PC-9 (cell line): Measurements from ENCODE around the gene PYROXD2. TPM values are rescaled to one million over a fixed set of nuclear protein-coding genes. Genes with fewer than 3 reads are reported as not detected.

Source experiments
- Bru-seq: library from RNA; stranded (reverse); fragments of 400-500 nt; gene quantifications from one replicate; lab custom pipeline; 2021; lab: Mats Ljungman, UMichigan
- BruChase-seq, 2 experiments: library from RNA; stranded (reverse); fragments of 400-500 nt; gene quantifications; one replicate each; lab custom pipeline; 2021; lab: Mats Ljungman, UMichigan
- BruUV-seq: library from RNA; stranded (reverse); fragments of 400-500 nt; replicated peaks from 2 replicates; lab custom pipeline; 2021; lab: Mats Ljungman, UMichigan
- CTCF ChIA-PET: fragments of 300-600 bp; sonication (Branson Sonifier 250); formaldehyde crosslinking; loops from one replicate; lab custom pipeline; 2022; ENCODE audit warnings: antibody characterized with exemption; lab: Charles Lee
- POLR2A ChIA-PET: fragments of 300-600 bp; sonication (Branson Sonifier 250); formaldehyde crosslinking; loops from one replicate; lab custom pipeline; 2022; ENCODE audit warnings: antibody characterized with exemption; ENCODE audit not compliant: unreplicated experiment; lab: Charles Lee
- DNase-seq, 2 experiments: peaks; one replicate each; pipeline versions ENCODE4 v3.0.0 to v3.0.0-alpha.2; 2015 to 2022; ENCODE audit warnings: mixed read lengths in 1 of 2
- H2AFZ ChIP-seq: fragments of 200-600 bp; sonication (generic); 2 replicates; pipeline ENCODE4 v1.8.1; 2017; ENCODE audit warnings: antibody characterized with exemption
- H3F3A ChIP-seq: fragments of 200-600 bp; sonication (generic); 2 replicates; pipeline ENCODE4 v1.8.1; 2017; ENCODE audit warnings: antibody characterized with exemption, mild to moderate bottlenecking, low read depth; ENCODE audit not compliant: insufficient read depth
- H3K27ac ChIP-seq: fragments of 200-600 bp; sonication (generic); 2 replicates; pipeline ENCODE4 v1.6.1; 2016; ENCODE audit warnings: mixed run types
- H3K27me3 ChIP-seq: fragments of 200-600 bp; sonication (generic); 2 replicates; pipeline ENCODE4 v1.6.1; 2016; ENCODE audit warnings: low read depth, mixed run types; ENCODE audit not compliant: insufficient read depth
- H3K36me3 ChIP-seq: fragments of 200-600 bp; sonication (generic); 2 replicates; pipeline ENCODE4 v1.6.1; 2016; ENCODE audit warnings: low read depth, mixed run types
- H3K4me1 ChIP-seq: fragments of 200-600 bp; sonication (generic); replicated peaks from 2 replicates; pipeline ENCODE4 v1.6.1; 2016; ENCODE audit warnings: mixed run types; ENCODE audit not compliant: insufficient read depth
- H3K4me2 ChIP-seq: fragments of 200-600 bp; sonication (generic); 2 replicates; pipeline ENCODE4 v1.6.1; 2017; ENCODE audit warnings: mixed run types
- H3K4me3 ChIP-seq: fragments of 200-600 bp; sonication (generic); 2 replicates; pipeline ENCODE4 v1.6.1; 2016; ENCODE audit warnings: mixed run types
- H3K79me2 ChIP-seq: fragments of 200-600 bp; sonication (generic); 2 replicates; pipeline ENCODE4 v1.6.1; 2017; ENCODE audit warnings: low read depth, mixed run types
- H3K9me2 ChIP-seq: fragments of 200-600 bp; sonication (generic); 2 replicates; pipeline ENCODE4 v1.8.1; 2017; ENCODE audit warnings: mild to moderate bottlenecking; ENCODE audit not compliant: insufficient read depth
- H3K9me3 ChIP-seq: fragments of 200-600 bp; sonication (generic); 2 replicates; pipeline ENCODE4 v1.8.1; 2016; ENCODE audit warnings: low read depth; ENCODE audit not compliant: insufficient read depth
- H4K20me1 ChIP-seq: fragments of 200-600 bp; sonication (generic); 2 replicates; pipeline ENCODE4 v1.8.1; 2017; ENCODE audit not compliant: insufficient read depth
- EZH2 ChIP-seq: fragments of 200-600 bp; sonication (generic); IDR thresholded peaks from 2 replicates; pipeline ENCODE4 v1.8.0; 2017; ENCODE audit warnings: antibody characterized with exemption, low read depth
- intact Hi-C: fragments of 100-400 bp; cut with micrococcal nuclease; formaldehyde crosslinking; loops from one replicate; pipeline ENCODE4 v1.10.0; 2022; ENCODE audit not compliant: unreplicated experiment
- long read RNA-seq: library from polyadenylated mRNA; stranded (forward); transcript quantifications from one replicate; pipeline ENCODE4 v2.0.0, GENCODE V29; 2022
- total RNA-seq: library from RNA; stranded (reverse); gene quantifications from 2 replicates; pipeline ENCODE4 v1.2.3, GENCODE V29; 2021
- TF ChIP-seq, protein P1 (sequence below): fragments of 200-600 bp; sonication (generic); conservative IDR thresholded peaks from 2 replicates; pipeline ENCODE4 v1.6.1; 2017; ENCODE audit warnings: mixed run types, antibody characterized with exemption, mild to moderate bottlenecking, moderate library complexity

The PYROXD2 gene
- 28.0 and 28.2 TPM in 2 replicates for total RNA-seq
- Bru-seq, nascent RNA, result percentile 55 among the genes with signal in this experiment
- percentile 63 among the genes with signal in this experiment for BruChase-seq, experiment 1, labeled RNA remaining after a 2-hour chase
- percentile 54 among the genes with signal in this experiment for BruChase-seq, experiment 2, labeled RNA remaining after a 6-hour chase
- long read RNA-seq, transcript PYROXD2-201 (16 exons, 2,028 nt), result major isoform, 16 of 43 reads
- long read RNA-seq, partial matches to known transcripts, result 5 of 43 reads
- long read RNA-seq, other reads (novel, unspliced or antisense), result 22 of 43 reads

DNA sequence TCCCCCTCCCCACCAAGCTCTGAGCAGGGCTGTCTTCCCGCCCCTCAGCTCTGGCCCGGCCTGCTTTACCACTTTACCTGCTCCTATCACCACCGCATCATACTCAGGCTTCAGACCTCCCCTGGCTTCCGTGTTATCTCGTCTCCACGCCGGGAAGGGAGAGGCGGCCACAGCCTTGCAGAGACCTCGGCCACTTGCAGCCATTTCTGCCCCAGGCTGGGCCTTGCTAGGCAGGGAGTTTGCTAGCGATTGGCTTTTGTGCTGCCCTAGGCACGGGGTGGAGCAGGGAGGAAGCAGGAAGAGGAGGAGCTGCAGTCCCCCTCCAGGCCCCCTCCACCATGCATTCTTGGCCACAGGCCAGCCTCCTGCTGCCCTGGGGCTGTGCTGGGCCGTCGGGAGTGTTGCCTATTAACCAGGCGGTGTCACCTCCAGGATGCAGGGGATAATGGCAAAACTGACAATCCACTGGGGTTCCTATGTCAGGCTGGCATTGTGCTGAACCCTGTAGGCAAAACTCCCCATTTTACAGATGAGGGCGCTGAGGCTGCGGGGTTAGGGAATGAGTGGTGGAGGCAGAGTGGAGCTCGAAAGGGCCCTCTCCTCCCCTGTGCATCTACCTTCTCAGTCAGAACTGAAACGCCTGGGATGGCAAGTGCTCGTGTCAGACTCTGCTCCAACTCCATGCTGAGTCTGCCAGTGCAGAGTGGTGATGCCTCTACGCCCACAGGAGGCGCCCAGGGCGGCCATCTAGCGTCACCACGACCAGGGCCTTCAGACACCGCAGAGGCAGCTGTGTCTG is at the start of gene PYROXD2:
TSS of gene PYROXD2 (minus strand) at position 251 of the 799 bp plus-strand sequence. CDS start at position 204, 47 bp downstream.
- peaks cover 10% of the 10 kb centered on the region for H3K79me2 ChIP-seq
- no peaks in the 10 kb centered on the region for H3K9me3 ChIP-seq
- H3F3A ChIP-seq, result no peaks in the 10 kb centered on the region
- CTCF ChIA-PET, result no interaction called here
- H4K20me1 ChIP-seq, result no peaks in the 10 kb centered on the region
- BruUV-seq, result no TSS peak
- H3K4me2 ChIP-seq, result peak within 1 kb of the TSS; percentile 88
- peaks cover 9% of the 10 kb centered on the region for H3K4me1 ChIP-seq
- H3K4me3 ChIP-seq, result peak within 1 kb of the TSS; percentile 78
- no peaks in the 10 kb centered on the region for H3K36me3 ChIP-seq
- peak within 1 kb of the TSS; percentile 37; the same call in 1 of the 2 replicates for H3K27ac ChIP-seq
- POLR2A ChIA-PET, result no interaction called here
- no peak for TF ChIP-seq EZH2
- TF ChIP-seq, protein P1, sequence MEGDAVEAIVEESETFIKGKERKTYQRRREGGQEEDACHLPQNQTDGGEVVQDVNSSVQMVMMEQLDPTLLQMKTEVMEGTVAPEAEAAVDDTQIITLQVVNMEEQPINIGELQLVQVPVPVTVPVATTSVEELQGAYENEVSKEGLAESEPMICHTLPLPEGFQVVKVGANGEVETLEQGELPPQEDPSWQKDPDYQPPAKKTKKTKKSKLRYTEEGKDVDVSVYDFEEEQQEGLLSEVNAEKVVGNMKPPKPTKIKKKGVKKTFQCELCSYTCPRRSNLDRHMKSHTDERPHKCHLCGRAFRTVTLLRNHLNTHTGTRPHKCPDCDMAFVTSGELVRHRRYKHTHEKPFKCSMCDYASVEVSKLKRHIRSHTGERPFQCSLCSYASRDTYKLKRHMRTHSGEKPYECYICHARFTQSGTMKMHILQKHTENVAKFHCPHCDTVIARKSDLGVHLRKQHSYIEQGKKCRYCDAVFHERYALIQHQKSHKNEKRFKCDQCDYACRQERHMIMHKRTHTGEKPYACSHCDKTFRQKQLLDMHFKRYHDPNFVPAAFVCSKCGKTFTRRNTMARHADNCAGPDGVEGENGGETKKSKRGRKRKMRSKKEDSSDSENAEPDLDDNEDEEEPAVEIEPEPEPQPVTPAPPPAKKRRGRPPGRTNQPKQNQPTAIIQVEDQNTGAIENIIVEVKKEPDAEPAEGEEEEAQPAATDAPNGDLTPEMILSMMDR, result no peak
- DNase-seq, result peak; percentile 81 to 86
- H3K9me2 ChIP-seq, result no peaks in the 10 kb centered on the region
- H3K27me3 ChIP-seq, result no peaks in the 10 kb centered on the region
- 0 out of 2 replicates have a peak within 1 kb of the TSS, but pooled peaks have one; percentile 58 for H2AFZ ChIP-seq
- intact Hi-C loops, result loop anchor here (1.0 to 5.0 kb wide), 2 partner anchors 52 to 103 kb away; no protein-coding TSS in a partner anchor

- H3K27me3 ChIP-seq, result no peaks in the 10 kb centered on the region
- peaks cover 12% of the 10 kb centered on the region for H3K4me1 ChIP-seq
- H3K27ac ChIP-seq, result no peak overlapping the region
- no TSS peak for BruUV-seq
- no peaks in the 10 kb centered on the region for H3K79me2 ChIP-seq
- intact Hi-C loops, result loop anchor here (10.0 kb wide), 1 partner anchor 549 kb away; no protein-coding TSS in a partner anchor
- no peaks in the 10 kb centered on the region for H3K9me3 ChIP-seq
- TF ChIP-seq, protein P1, result no peak
- no peak for TF ChIP-seq EZH2
- H3K4me3 ChIP-seq, result no peak overlapping the region
- ChIA-PET CTCF (no interaction called here), POLR2A (no interaction called here)
- H3K9me2 ChIP-seq, result no peaks in the 10 kb centered on the region
- DNase-seq, result no peak
- no peaks in the 10 kb centered on the region for H4K20me1 ChIP-seq
- no peaks in the 10 kb centered on the region for H3K36me3 ChIP-seq
- no peak overlapping the region for H2AFZ ChIP-seq
- no peaks in the 10 kb centered on the region for H3F3A ChIP-seq
- no peak overlapping the region for H3K4me2 ChIP-seq
Measured at GRCh38 chr10:98463976-98464754, 49.2 kb upstream of the PYROXD2 start.

DNA sequence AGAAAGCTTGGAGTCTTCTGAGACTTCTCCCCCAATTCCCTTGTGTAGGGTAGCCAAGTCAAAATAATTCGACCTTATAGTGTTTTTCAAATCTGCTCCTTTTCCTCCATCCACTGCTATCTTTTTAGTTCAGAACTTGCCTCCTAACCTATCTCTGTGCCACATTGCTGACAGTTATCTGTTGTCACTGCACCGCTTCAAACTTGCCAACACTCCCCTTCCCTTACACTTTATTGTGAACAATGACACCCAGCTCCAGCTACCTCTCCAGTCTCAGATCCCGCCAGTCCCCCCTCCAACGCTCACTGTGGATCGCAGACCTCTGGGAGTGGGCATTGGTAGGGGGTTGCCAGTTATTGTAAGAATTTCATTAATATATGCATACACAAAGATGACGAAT is 48.0 kb upstream of the PYROXD2 start:
- no peaks in the 10 kb centered on the region for H3K79me2 ChIP-seq
- H3K9me2 ChIP-seq, result no peaks in the 10 kb centered on the region
- H3K4me1 ChIP-seq, result peaks cover 12% of the 10 kb centered on the region
- H2AFZ ChIP-seq, result no peak overlapping the region
- H3K4me2 ChIP-seq, result no peak overlapping the region
- POLR2A ChIA-PET, result no interaction called here
- intact Hi-C loops, result loop anchor here (10.0 kb wide), 1 partner anchor 548 kb away; no protein-coding TSS in a partner anchor
- BruUV-seq, result no TSS peak
- TF ChIP-seq EZH2, result no peak
- TF ChIP-seq, protein P1, result no peak
- CTCF ChIA-PET, result no interaction called here
- H3K36me3 ChIP-seq, result no peaks in the 10 kb centered on the region
- no peaks in the 10 kb centered on the region for H3F3A ChIP-seq
- H3K4me3 ChIP-seq, result no peak overlapping the region
- H3K9me3 ChIP-seq, result no peaks in the 10 kb centered on the region
- no peak overlapping the region for H3K27ac ChIP-seq
- H3K27me3 ChIP-seq, result no peaks in the 10 kb centered on the region
- no peak for DNase-seq
- no peaks in the 10 kb centered on the region for H4K20me1 ChIP-seq
